ENCODE measurements around the gene TCP1. TPM values are rescaled to one million over a fixed set of nuclear protein-coding genes. Genes with fewer than 3 reads are reported as not detected.
A peak's percentile ranks its signal among the peaks of the same experiment; 100 is the strongest.

The TCP1 gene
- total and polyA plus RNA-seq, 2 of the 8 experiments (the other 6 are each of a cell fraction or from before 2014, with no cell fraction given) = 117 to 348 TPM

DNA sequence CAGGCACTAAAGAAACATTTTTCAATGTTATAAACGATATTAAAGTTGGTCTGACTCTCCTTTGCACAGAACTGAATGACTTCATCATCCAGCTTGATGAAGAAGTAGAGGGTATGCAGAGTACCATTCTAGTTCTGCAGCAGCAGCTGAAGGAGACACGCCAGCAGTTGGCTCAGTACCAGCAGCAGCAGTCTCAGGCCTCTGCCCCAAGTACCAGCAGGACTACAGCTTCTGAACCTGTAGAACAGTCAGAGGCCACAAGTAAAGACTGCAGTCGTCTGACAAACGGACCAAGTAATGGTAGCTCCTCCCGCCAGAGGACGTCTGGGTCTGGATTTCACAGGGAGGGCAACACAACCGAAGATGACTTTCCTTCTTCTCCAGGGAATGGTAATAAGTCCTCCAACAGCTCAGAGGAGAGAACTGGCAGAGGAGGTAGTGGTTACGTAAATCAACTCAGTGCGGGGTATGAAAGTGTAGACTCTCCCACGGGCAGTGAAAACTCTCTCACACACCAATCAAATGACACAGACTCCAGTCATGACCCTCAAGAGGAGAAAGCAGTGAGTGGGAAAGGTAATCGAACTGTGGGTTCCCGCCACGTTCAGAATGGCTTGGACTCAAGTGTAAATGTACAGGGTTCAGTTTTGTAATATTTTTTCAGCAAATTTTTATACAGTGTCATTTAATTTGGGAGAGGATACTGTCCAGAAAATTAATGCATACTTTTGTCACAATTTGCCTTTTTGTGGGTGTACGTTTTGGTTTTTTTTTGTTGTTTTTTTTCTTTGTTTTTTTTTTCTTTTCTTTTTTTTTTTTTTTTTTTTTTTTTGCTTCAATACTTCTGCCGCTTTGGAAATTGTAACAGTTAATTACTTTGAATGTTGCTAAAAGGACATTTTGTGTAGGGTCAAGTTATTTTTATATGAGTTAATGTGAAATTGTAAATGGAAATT is 34.2 kb downstream of the TCP1 start:
- peaks cover 0 to 3% (median 2%) of the 10 kb centered on the region in 4 experiments; a peak in 5 of 7 replicates for H3K4me1 ChIP-seq (replicated peaks in 1 of 4; ENCODE audit: control insufficient read depth in 3 of 4, insufficient read depth in 4 of 4, low read length in 3 of 4)
- no peak overlapping the region for H4K5ac ChIP-seq (ENCODE audit: insufficient read length, low read depth, low read length)
- H4K91ac ChIP-seq (replicated peaks; ENCODE audit: insufficient read length, low read length) = no peak overlapping the region
- H3K18ac ChIP-seq (ENCODE audit: extremely low read depth, low read length) = no peak overlapping the region
- no peak overlapping the region for H2BK15ac ChIP-seq (ENCODE audit: low read length)
- H2BK5ac ChIP-seq (ENCODE audit: low read depth, low read length) = no peak overlapping the region
- H2BK120ac ChIP-seq (replicated peaks; ENCODE audit: low read depth, low read length) = no peak overlapping the region
- H2BK20ac ChIP-seq (ENCODE audit: low read length) = no peak overlapping the region
- no peak overlapping the region for H2AK5ac ChIP-seq (ENCODE audit: low read depth, low read length)
- H3K79me1 ChIP-seq (ENCODE audit: low read depth, low read length) = no peaks in the 10 kb centered on the region; the same call in 1 of the 2 replicates
- no peak overlapping the region for H3K4me2 ChIP-seq (ENCODE audit: insufficient read depth in 1 of 2, low read depth in 2 of 2, low read length in 2 of 2)
- no peak overlapping the region for H3K9ac ChIP-seq (replicated peaks in 1 of 4; ENCODE audit: extremely low read depth in 1 of 4, low read depth in 3 of 4, low read length in 3 of 4)
- H3K23ac ChIP-seq (ENCODE audit: insufficient read length) = no peak overlapping the region
- no peak overlapping the region for H3K56ac ChIP-seq (replicated peaks; ENCODE audit: insufficient read length, low read depth, low read length)
- no peaks in the 10 kb centered on the region for H3K27me3 ChIP-seq (replicated peaks in 1 of 4; ENCODE audit: control insufficient read depth in 3 of 4, extremely low read depth in 1 of 4, insufficient read depth in 3 of 4, low read length in 3 of 4)
- no peak overlapping the region for H2AFZ ChIP-seq (ENCODE audit: low read length)
- H4K20me1 ChIP-seq (replicated peaks in 1 of 2; ENCODE audit: control insufficient read depth in 1 of 2, insufficient read depth in 2 of 2, low read length in 2 of 2) = peaks cover 4 to 12% of the 10 kb centered on the region in 2 experiments
- WGBS, 2 experiments (ENCODE audit: extremely low coverage in 1 of 2, insufficient coverage in 1 of 2, insufficient read length in 1 of 2, insufficient replicate concordance in 2 of 2, low coverage in 1 of 2, low lambda C conversion rate in 2 of 2, missing lambda C conversion rate in 1 of 2) = 96% methylated on average over 15 of the region's 15 CpGs; no CpG with 5 or more reads in 1 of the 2 experiments
- peak overlapping the region; percentile 22 for H4K8ac ChIP-seq (ENCODE audit: extremely low read depth, insufficient read depth, low read length)
- no peak overlapping the region for H2BK12ac ChIP-seq (ENCODE audit: low read depth, low read length)
- H3K23me2 ChIP-seq (ENCODE audit: low read depth, low read length) = no peaks in the 10 kb centered on the region
- H3K79me2 ChIP-seq (ENCODE audit: control insufficient read depth in 1 of 2, insufficient read depth in 2 of 2, low read length in 2 of 2) = peaks cover 0 to 7% of the 10 kb centered on the region in 2 experiments; a peak in 2 of 4 replicates
- TF ChIP-seq TCF12 (IDR thresholded peaks at IDR 0.05; ENCODE audit: low read depth, low read length) (no peak), EGR1 (IDR thresholded peaks at IDR 0.05; ENCODE audit: borderline replicate concordance, low read depth, low read length) (no peak), POLR2AphosphoS5 (IDR thresholded peaks at IDR 0.05; ENCODE audit: low read depth, low read length) (peak; percentile 13; the same call in 1 of the 2 replicates), SUZ12 (IDR thresholded peaks at IDR 0.05; ENCODE audit: low read length) (no peak), RFX5 (IDR thresholded peaks at IDR 0.05; ENCODE audit: borderline replicate concordance, low read depth, low read length) (no peak), JUND (IDR thresholded peaks at IDR 0.05; ENCODE audit: low read length) (no peak), SIX5 (IDR thresholded peaks at IDR 0.05; ENCODE audit: low read depth, low read length) (no peak)
- CTCF ChIA-PET (ENCODE audit: partially characterized antibody) = no interaction called here
- DNase-seq (ENCODE audit: low read depth in 1 of 2, low spot score in 2 of 2) (no peak), FAIRE-seq (no peak)
- no peak overlapping the region for H3K4ac ChIP-seq (replicated peaks; ENCODE audit: insufficient read length, low read depth, low read length)
- no peaks in the 10 kb centered on the region for H3K9me3 ChIP-seq (ENCODE audit: insufficient read depth in 2 of 2, low read depth in 1 of 2, low read length in 1 of 2)
- H3K14ac ChIP-seq (ENCODE audit: insufficient read length) = no peak overlapping the region
- no peak overlapping the region for H3K27ac ChIP-seq (ENCODE audit: low read depth, low read length)
- POLR2A ChIA-PET (ENCODE audit: partially characterized antibody) = interaction anchor here (0.8 to 1.2 kb wide), 4 partner anchors 23 to 38 kb away, joined by 3 read pairs; no protein-coding TSS in a partner anchor
- H3K36me3 ChIP-seq (ENCODE audit: control insufficient read depth in 2 of 4, insufficient read depth in 4 of 4, low read length in 3 of 4) = peaks cover 19 to 83% (median 50%) of the 10 kb centered on the region in 4 experiments
- no peak overlapping the region for H3K4me3 ChIP-seq (ENCODE audit: extremely low read depth in 1 of 4, insufficient read depth in 2 of 4, low read depth in 3 of 4, low read length in 4 of 4)
